ENCODE measurements around the gene LAMA2.
A peak's percentile ranks its signal among the peaks of the same experiment; 100 is the strongest.

The LAMA2 gene

GRCh38 chr6:129269891-129270290, 387.0 kb downstream of the LAMA2 start:
- no peak for DNase-seq (ENCODE audit: low read depth)

GRCh38 chr6:129270450-129270849, 387.5 kb downstream of the LAMA2 start:
- DNase-seq (ENCODE audit: low read depth): no peak

- DNase-seq (ENCODE audit: low read depth): no peak
Observed at GRCh38 chr6:129273161-129273560, 390.2 kb downstream of the LAMA2 start.

- no peak for DNase-seq (ENCODE audit: low read depth)
Observed at GRCh38 chr6:129276461-129276860, 393.5 kb downstream of the LAMA2 start.

GRCh38 chr6:129276986-129277385, 394.0 kb downstream of the LAMA2 start:
- no peak for DNase-seq (ENCODE audit: low read depth)

GRCh38 chr6:129279343-129280292, 396.7 kb downstream of the LAMA2 start:
- DNase-seq (ENCODE audit: low read depth): no peak

- DNase-seq (ENCODE audit: low read depth): no peak
Observed at GRCh38 chr6:129280293-129280644, 397.3 kb downstream of the LAMA2 start.

- DNase-seq (ENCODE audit: low read depth): no peak
Observed at GRCh38 chr6:129280749-129281148, 397.8 kb downstream of the LAMA2 start.

GRCh38 chr6:129281168-129281796, 398.3 kb downstream of the LAMA2 start:
- DNase-seq (ENCODE audit: low read depth): no peak

- no peak for DNase-seq (ENCODE audit: low read depth)
Observed at GRCh38 chr6:129282019-129282418, 399.1 kb downstream of the LAMA2 start.

- DNase-seq (ENCODE audit: low read depth): no peak
Observed at GRCh38 chr6:129284225-129284624, 401.3 kb downstream of the LAMA2 start.

GRCh38 chr6:129287231-129288177, 404.6 kb downstream of the LAMA2 start:
- no peak for DNase-seq (ENCODE audit: low read depth)

GRCh38 chr6:129289442-129289841, 406.5 kb downstream of the LAMA2 start:
- DNase-seq (ENCODE audit: low read depth): no peak

- DNase-seq (ENCODE audit: low read depth): no peak
Observed at GRCh38 chr6:129292836-129293235, 409.9 kb downstream of the LAMA2 start.

GRCh38 chr6:129297592-129297991, 414.7 kb downstream of the LAMA2 start:
- no peak for DNase-seq (ENCODE audit: low read depth)

GRCh38 chr6:129302671-129303070, 419.7 kb downstream of the LAMA2 start:
- no peak for DNase-seq (ENCODE audit: low read depth)

- DNase-seq (ENCODE audit: low read depth): no peak
Observed at GRCh38 chr6:129306826-129307225, 423.9 kb downstream of the LAMA2 start.

GRCh38 chr6:129307845-129308244, 424.9 kb downstream of the LAMA2 start:
- no peak for DNase-seq (ENCODE audit: low read depth)

- no peak for DNase-seq (ENCODE audit: low read depth)
Observed at GRCh38 chr6:129309154-129309553, 426.2 kb downstream of the LAMA2 start.

GRCh38 chr6:129312880-129313279, 429.9 kb downstream of the LAMA2 start:
- DNase-seq (ENCODE audit: low read depth): peak; percentile 21

- DNase-seq (ENCODE audit: low read depth): no peak
Observed at GRCh38 chr6:129314575-129314974, 431.6 kb downstream of the LAMA2 start.
